NCI-H146 treated with DMSO at 0.1 percent for 48 hours (cell line): Measurements from ENCODE around the gene PPP2R1B.
A peak's percentile ranks its signal among the peaks of the same experiment; 100 is the strongest.

ENCODE experiments used
- DNase-seq: peaks from one replicate; lab custom pipeline; 2025; ENCODE audit not compliant: unreplicated experiment; lab: John Stamatoyannopoulos, UW

The PPP2R1B gene

DNA sequence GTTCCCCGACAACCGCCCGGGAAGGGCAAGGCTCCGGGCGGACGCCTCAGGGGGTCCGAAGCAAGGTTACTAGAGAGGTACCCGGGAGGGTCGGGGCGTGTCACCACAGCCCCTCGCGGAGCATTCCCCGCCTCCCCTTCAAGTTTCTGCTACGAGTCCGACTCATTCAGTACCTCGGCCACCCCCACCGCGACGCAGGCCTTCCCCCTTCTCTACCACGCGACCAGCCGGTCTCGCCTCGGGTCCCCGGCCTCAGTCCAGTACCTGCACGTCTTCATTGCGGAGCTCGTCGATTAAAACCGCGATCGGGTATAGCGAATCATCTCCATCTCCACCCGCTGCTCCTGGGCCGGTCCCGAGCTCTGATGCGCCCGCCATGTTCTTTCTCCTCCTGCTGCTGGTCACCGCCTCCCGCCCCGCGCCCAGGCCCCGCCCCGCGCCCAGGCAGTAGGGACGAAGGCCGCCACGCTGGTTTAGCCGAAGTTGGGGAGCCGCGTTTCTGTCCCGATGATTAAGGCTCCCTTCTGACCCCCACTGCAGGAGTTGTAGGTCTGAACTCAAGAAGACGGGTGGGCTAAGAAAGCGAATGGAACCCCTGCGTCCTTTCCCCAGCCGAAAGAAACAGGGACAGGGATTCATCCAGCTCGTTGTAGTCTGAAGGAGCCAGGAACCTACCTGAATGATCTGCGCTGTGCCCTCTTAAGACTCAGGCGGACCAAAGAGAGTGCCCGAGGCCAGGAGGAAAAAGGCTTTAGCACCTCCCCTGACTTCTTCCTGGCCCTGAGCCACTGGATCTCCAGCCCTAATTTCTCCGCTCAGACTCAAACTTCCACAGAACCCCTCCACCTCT, at the start of gene PPP2R1B:
Gene PPP2R1B (minus strand): TSS at position 406 of the 850 bp plus-strand sequence. CDS start 28 bp downstream, at position 378.
- peak; percentile 76 for DNase-seq

- no peak for DNase-seq
These were observed 49.3 kb upstream of the PPP2R1B start for GRCh38 chr11:111815489-111815888.

- DNase-seq, result no peak
These were observed 48.5 kb upstream of the PPP2R1B start for GRCh38 chr11:111814557-111815320.

GRCh38 chr11:111814106-111814505, 47.9 kb upstream of the PPP2R1B start:
- no peak for DNase-seq

DNA sequence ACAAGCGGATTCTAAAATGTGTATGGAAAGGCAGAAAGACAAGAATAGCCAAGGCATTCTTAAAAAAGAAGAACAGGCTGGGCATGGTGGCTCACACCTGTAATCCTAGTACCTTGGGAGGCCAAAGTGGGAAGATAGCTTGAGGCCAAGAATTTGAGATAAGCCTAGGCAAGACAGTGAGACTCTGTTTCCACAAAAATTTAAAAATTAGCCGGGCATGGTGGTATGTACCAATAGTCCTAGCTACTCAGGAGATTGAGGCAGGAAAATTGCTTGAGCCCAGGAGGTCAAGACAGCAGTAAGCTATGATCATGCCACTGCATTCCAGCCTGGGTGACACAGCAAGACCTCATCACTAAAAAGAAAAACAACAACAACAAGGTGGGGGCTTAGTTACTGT, 46.0 kb upstream of the PPP2R1B start:
- DNase-seq, result no peak

- DNase-seq, result no peak
These were observed 45.3 kb upstream of the PPP2R1B start for GRCh38 chr11:111811445-111811844.

DNA sequence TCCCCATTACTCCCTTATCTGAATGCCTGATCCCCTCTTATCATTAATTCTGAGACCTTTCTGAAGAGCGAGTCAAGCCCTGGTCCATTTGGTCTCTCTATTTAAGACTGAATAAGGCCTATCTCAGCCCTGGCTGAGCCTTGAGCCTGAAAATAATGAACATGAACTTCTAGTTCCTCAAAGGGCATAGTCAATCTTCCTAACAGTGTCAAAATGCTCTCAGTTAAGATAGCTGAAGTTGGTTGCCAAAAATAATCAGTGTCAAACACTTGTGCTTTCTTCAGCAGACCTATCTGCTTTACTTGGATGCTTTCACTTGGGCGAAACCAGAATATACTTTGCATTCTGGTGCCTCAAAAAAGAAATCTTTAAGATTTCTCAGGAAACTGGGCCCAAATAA, 42.6 kb upstream of the PPP2R1B start:
- DNase-seq, result no peak

GRCh38 chr11:111808063-111808588, 41.9 kb upstream of the PPP2R1B start:
- no peak for DNase-seq

- DNase-seq, result no peak
These were observed 40.9 kb upstream of the PPP2R1B start for GRCh38 chr11:111807076-111807475.

- no peak for DNase-seq
These were observed 34.9 kb upstream of the PPP2R1B start for GRCh38 chr11:111801135-111801534.

- no peak for DNase-seq
These were observed 32.1 kb upstream of the PPP2R1B start for GRCh38 chr11:111798279-111798678.

DNA sequence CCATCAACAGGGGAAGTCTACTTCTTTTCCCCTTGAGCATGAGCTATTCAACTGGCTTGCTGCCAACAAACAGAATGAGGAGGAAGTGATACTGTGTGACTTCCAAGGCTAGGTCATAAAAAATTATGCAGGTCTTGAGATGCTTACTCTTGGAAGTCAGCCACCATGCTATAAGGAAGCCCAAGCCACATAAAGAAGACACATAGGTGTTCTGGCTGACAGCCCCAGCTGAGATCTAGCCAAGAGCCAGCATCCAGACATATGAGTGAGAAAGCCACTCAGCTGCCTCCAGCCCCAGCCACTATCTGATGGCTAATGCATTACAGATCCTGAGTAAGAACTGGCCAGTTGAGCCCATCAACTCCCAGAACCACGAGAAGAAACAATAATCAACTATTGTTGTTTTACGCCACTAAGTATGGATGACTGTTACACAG, 31.0 kb upstream of the PPP2R1B start:
- DNase-seq, result no peak

- DNase-seq, result no peak
These were observed 30.5 kb upstream of the PPP2R1B start for GRCh38 chr11:111796696-111797095.

DNA sequence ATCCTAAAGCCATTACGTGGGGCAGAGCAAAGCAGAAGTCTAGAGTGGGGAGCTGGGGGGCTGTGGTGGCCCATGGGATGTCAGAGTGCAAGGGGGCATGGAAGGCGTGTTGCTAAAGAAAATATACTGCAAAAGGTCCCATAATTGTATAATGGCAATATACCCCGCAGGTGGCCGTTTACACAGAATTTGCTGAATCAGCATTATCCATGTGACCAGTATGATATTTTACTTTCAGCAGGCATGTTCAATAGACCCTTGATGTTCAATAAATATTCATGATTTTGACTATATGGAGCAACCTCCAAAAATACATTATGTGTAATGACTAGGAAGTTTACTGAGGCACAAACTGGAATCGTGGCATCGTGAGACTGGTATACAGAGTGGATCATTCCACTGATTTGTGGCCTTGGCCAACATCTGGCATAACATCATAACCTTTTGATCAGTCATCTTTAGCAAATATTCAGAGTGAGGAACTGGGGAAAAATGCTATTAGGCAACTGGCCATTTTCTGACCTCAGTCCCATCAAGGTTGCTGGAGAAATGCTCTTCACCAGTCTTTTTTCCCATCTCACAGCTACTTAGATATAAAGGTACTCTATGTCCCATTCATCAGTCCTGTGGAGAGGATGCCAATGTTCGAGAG, 29.3 kb upstream of the PPP2R1B start:
- DNase-seq, result no peak

DNA sequence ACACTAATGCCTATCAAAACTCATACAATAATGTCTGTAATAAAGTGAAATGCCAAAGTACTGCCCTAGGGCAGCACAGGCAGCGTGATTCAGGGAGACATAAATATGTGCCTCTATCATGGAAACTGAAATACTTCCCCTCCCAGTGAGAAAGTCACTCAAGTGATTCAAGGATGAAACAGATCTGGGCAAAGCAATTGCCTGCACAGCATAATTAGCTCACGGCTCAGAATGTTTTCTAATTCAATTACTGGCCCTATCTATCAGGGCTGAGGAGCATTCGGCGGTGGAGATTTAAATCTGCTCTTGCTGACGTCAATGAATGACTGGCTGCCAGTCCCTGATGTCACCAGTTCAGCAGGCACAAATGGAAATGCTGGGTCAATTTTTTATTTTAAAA, 27.7 kb upstream of the PPP2R1B start:
- DNase-seq, result no peak

DNA sequence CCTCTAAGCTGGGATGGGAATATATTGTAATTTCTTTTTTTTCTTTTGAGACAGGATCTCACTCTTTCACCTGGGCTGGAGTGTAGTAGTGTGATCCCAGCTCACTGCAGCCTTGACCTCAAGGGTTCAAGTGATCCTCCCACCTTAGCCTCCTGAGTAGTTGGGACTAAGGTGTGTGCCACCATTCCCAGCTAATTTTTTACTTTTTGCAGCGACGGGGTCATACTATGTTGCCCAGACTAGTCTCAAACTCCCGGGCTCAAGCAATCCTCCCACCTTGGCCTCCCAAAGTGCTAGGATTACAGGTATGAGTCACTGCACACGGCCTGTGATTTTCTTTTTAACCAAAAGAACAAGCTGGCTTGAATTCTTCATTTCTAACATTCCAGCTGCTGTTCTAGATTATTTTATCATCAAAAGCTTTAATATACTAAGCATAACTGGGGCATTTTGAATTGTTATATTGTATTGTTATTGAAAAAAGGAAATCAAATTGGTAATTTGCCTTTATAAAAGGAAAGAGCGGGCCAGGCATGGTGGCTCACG, 26.8 kb upstream of the PPP2R1B start:
- DNase-seq, result no peak

GRCh38 chr11:111792314-111792713, 26.1 kb upstream of the PPP2R1B start:
- DNase-seq, result no peak

GRCh38 chr11:111788464-111788863, 22.3 kb upstream of the PPP2R1B start:
- no peak for DNase-seq

DNA sequence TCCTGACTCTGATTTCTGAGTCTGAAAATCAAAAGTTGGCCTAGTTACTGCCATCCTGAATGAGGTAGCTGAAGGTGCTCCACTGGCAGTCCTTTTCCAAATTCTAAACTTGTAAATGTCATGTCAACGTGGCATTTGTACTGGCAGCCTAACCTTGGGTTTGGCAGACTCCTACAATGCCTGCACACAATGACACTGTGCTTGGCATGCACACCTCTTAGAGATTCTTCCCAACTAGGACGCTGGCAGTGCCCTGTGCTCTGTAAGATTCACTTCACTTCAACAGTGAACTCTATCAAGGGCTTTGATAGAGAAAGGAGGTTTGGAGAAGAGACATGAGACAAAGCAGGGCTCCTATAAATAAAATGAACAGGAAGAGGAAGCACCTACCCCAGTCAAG, 21.9 kb upstream of the PPP2R1B start:
- DNase-seq, result no peak

- no peak for DNase-seq
These were observed 19.8 kb upstream of the PPP2R1B start for GRCh38 chr11:111785886-111786412.

GRCh38 chr11:111785076-111785475, 18.9 kb upstream of the PPP2R1B start:
- no peak for DNase-seq
